Daoy (cell line): ENCODE measurements around the gene SORCS3. TPM values are rescaled to one million over a fixed set of nuclear protein-coding genes. Genes with fewer than 3 reads are reported as not detected.

ENCODE experiments used
- DNase-seq: peaks from one replicate; pipeline ENCODE4 v3.0.0-alpha.2; 2015; ENCODE audit warnings: low read depth
- total RNA-seq: library from RNA; depleted of rRNA; stranded (reverse); fragments of >200 nt; shearing (Covaris generic); gene quantifications from 2 replicates; pipeline ENCODE4 v1.2.3, GENCODE V29; 2014

The SORCS3 gene
- total RNA-seq, 1 experiment from 2014 or later: not detected

- DNase-seq: no peak
Measured at GRCh38 chr10:104842704-104843103, 201.6 kb downstream of the SORCS3 start.

DNA sequence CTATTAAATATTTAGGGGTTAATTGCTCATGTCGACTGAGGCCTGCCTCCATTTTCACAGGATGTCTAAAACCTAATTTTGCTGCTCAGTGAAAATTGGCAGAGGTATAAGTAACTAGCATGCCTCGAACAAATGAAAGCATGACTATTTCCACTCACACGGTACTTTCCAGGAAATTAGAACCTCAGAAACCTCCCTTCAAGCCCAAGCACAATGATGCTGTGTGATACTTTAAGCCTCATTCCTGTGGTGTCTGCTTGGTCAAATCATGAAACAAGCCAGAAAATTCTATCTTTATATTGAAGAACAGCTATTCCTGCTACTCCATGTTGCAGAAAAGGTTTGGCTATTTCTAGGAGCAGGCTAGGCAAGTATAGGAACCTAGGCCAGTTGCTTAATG is 203.0 kb downstream of the SORCS3 start:
- no peak for DNase-seq

- no peak for DNase-seq
Measured at GRCh38 chr10:104850023-104850422, 208.9 kb downstream of the SORCS3 start.

- no peak for DNase-seq
Measured at GRCh38 chr10:104867966-104868598, 227.0 kb downstream of the SORCS3 start.

DNA sequence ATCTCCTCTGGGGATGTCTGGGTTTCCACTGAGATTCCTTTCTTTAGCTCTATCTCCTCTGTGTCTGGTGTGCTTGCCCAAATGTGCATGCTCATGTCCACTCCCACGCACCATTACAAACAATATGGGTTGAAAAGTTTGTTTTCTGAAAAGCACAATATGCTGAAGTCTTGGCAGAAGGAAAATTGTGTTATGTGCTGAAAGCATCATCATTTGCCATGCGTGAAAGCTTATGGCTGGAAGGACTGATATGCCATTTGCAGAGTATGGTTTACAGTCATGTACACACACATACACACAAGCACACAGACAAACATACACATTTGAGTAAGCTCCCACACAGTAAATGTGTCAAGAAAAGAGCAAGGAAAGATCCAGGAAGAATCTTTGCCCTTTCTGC is 231.6 kb downstream of the SORCS3 start:
- DNase-seq: no peak

DNA sequence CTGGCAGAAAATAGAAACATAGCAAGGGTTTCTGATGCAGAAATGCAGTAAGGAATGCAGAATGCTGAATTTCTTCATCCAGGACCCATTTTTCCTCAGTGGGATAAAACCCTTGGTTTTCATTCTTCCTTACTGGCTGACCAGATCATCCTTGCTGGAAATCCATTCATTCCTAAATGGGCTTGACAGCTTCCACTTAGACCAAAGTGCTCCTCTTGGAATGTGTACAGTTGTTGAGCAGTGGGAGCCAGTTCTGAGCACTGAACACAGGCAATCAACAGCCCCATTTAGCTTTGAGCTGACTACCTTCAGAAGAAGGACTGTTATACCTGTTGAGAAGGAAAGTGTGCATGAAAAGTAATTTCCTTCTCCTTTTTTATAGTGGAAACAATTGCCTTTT is 232.1 kb downstream of the SORCS3 start:
- no peak for DNase-seq

DNA sequence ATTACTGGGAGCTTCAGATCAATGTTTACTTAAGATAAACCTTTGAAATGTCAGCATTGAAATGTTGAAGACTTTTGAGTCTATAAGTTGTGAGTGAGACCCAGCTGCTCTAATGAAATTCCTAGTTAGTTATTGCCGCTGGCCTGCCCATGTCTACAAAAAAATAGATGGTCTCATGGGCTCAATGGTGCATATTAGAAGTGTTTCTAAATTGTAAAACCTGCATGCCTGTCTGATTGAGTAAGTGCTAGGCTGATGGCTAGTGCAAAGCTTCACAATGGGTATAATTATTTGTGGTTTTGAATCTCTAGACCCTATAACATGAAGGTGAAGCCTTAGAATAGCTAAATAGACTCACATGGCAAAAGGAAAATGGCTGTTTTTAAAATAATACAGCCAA is 234.5 kb downstream of the SORCS3 start:
- DNase-seq: no peak

DNA sequence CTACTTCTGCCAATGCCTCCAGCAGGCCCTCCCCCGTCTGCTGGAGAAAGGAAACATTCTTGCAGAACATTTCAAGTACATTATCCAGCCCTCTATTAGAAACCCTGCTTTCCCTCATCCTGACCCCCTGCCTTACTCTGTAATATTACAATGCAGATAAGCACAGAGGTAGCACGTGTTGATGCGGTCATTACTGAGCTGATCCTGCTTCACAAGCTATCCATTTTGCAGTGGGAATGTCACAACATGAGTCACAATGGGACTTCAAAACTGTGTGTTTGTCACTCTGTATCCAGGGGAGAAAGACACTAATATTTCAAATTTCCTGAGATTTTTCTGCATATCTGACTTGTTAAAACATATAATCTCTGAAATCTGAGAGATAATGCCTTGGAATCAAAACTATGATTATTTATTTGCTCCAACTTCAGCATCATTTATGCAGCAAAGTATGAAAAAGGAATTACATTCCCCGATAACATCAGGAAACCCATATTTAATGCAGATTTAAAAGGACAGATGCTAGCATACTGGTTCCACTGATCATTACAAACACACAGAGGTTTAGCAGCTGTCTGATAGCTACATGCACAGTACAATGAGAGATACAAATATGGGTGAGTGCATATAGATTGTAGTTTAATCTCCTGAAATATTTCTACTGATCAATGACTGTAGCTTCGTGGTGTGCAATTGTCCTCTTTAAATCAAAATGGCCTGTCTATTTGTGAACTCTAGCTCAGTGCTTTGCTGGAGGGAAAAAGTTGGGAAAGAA is 239.7 kb downstream of the SORCS3 start:
- DNase-seq: no peak

GRCh38 chr10:104881740-104882139 is 240.7 kb downstream of the SORCS3 start:
- DNase-seq: no peak

- no peak for DNase-seq
Measured at GRCh38 chr10:104892879-104893617, 252.0 kb downstream of the SORCS3 start.

GRCh38 chr10:104893701-104894100 is 252.6 kb downstream of the SORCS3 start:
- no peak for DNase-seq

DNA sequence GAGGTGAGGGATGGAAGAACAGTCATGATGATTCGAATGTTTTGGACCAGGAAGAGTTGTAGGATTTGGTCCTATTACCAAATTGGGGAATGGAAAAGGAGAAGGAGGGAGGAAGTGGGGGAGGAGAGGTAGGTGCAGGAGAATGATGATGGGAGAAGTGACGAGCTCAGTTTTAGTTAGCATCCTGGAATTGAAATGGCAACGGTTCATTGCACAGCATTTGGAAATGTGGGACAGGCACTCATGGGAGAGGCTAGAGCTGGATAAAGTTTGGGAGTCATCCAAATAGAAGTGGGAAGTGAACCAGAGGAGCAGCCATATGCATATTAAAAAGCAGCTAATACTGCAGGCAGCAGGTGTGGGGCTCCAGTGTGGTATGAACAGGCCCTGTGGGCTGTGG is 253.6 kb downstream of the SORCS3 start:
- DNase-seq: no peak

DNA sequence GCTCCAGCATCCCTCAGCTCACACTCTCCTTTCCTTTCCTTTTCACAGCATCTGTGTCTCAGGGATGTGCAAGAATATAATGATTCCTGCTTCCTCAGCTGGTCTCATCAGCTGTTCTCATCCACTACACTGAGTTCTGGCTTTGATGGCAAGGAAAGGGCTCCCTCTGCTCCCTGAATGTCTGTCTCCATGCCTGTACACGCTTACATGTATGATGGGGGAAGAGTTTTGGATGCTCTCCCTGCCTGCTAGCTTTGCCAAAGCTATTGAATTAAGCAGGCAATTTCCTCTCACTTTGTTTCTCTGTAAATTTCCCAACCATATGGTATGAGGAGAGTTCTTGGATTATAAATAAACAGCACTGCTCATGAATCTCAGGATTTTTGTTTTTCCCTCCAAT is 254.5 kb downstream of the SORCS3 start:
- DNase-seq: no peak

- DNase-seq: no peak
Measured at GRCh38 chr10:104895981-104896380, 254.9 kb downstream of the SORCS3 start.

- no peak for DNase-seq
Measured at GRCh38 chr10:104897696-104898095, 256.6 kb downstream of the SORCS3 start.

DNA sequence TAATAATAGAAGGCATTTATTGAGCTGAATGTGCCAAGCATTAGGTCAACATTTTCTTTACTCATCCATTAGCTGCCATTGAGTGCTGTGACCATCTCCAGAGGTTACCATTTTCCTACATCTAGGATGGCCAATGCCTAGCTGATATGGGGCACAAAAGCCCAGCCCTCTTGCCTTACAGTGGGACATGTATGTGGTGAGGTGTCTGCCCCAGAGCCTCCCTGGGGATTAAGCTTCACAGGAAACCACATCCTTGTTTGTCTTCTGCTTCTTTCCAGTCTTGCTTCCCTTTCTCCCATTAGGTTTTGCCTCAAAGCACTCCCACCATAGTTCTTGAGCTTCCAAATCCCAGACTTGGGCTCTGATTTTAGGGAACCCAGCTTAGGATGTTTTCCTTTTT is 258.7 kb downstream of the SORCS3 start:
- no peak for DNase-seq

GRCh38 chr10:104903433-104903832 is 262.3 kb downstream of the SORCS3 start:
- DNase-seq: no peak

GRCh38 chr10:104904753-104905323 is 263.7 kb downstream of the SORCS3 start:
- no peak for DNase-seq

DNA sequence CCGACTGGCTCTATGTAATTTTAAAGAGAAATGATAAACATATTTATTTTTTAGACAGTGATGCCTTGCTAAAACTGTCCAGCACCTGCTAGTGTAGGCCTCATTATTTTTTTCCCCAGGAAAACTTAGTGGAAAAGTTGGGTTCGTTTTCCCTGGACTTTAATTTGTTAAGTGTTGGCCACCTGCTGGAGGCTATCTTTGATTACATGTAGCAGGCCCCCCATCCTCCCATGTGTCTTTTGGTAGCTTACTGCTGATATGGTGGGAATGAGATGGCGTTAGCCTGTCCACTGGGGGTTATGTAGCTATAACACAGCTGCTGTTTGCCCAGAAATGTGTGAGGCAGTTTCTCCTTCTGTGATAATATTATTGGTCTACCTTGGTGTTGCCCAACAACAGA is 265.0 kb downstream of the SORCS3 start:
- DNase-seq: no peak

- DNase-seq: no peak
Measured at GRCh38 chr10:104907521-104907920, 266.4 kb downstream of the SORCS3 start.

DNA sequence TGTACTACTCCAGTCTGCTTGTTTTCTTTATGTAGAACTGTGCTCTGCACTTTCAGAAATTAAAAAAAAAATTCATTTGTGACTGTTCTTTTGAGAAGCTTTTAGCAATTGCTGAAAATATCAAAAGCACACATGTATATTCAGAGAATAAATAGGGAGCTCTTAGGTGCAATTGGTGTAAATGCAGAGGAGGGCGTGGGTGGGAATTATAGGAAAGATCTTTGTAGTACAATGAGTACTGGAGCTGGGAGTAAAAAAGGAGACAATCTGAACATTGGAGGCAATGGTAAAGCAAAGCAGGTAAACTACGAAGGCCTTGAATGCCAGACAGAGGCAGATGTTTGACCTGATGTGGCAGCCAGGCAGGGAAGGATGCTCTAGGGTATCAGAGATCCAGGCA is 267.5 kb downstream of the SORCS3 start:
- DNase-seq: no peak

GRCh38 chr10:104910712-104911111 is 269.6 kb downstream of the SORCS3 start:
- DNase-seq: no peak

- DNase-seq: no peak
Measured at GRCh38 chr10:104913390-104913789, 272.3 kb downstream of the SORCS3 start.
